Right lung (tissue), 5 donors: ENCODE data around the gene PRR33. TPM values are rescaled to one million over a fixed set of nuclear protein-coding genes. Genes with fewer than 3 reads are reported as not detected.

Experiments
- DNase-seq, 2 donors: peaks; one replicate each; pipeline ENCODE4 v3.0.0-alpha.2; 2013
- polyA plus RNA-seq, 5 donors: library from polyadenylated mRNA; unstranded; fragments of 120-200 nt; gene quantifications; one replicate each; pipeline versions ENCODE4 v1.2.1 to v1.2.3, GENCODE V29; 2013; ENCODE audit warnings: inconsistent platforms in 1 of 5, low replicate concordance in 1 of 5; ENCODE audit not compliant: insufficient read length in 5 of 5, insufficient read depth in 1 of 5

The PRR33 gene
- polyA plus RNA-seq, 5 donors: 0.05 to 0.47 (median 0.16) TPM

DNA sequence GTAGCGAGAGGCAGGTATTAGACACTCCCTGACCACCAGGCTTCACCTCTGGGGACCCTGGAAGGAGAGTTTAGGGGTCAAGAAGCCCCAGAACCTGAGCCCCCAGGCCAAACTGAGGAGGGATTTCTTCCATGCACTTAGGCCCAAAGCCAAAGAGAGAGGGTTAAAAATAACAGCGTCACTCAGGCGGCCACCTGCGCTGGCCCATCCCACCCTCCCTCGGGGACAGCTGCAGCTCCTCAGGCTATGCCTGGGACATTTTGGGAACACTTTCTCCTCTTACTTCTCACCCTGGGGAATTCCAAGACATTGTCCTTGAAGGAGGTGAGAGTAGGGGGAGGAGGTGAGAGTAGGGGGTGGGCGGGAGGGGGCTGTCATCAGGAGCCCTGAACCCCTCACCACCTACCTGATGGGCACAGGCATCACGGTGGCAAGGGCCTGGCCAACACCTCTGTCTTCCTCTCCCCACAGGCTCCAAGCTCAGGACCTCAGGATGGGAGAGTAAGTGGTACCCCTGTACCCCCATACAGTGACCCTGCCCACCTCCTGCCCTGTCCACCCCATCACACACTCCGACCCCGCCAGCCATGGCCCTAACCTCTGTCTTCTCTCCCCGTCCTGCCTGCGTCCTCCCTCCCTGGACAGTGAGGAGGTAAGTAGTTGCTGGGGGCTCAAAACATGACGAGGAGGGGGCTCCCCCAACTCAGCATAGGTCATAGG lies 52.3 kb downstream of the PRR33 start:
- DNase-seq: no peak

DNA sequence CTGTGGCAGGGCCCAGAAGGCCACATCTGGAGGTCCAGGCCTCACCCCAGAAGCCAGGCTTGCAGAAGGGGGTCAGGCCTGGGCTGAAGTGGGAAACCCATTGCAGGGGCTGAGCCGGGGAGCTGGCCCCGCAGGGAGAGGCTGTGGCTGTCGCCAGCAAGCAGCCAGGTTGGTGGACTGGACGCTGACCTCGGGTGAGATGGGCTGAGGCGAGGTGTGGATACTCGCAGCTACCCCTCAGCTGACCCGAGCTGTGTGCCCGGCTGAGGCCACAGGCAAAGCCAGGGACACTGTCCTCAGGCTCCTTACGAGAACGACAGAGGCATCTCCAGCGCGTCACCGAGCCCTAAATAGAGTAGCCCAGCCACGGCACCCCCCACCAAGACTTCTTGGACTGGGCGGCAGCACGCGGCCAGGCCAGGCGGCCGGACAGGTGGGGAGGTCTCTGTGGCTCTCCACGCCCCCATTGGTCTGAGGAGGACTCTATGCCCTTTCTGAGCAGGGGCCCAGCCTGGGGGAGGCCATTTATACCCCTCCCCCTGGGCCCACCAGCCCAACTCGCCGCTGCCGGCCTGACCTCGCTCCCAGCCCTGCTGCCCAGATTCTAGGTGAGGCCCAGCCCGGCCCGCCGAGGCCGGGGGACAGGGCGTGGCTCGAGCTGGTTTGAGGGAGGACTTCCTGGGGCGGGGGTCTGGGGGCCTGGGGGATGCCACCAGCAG lies 53.1 kb downstream of the PRR33 start, which contains the start of gene TNNI2:
Gene TNNI2 (plus strand): TSS at position 556 of the 719 bp plus-strand sequence. CDS start 716 bp downstream, outside the sequence.
- DNase-seq: no peak

Other genes starting within 250 kb of the PRR33 start
- gene KRTAP5-6, start 194.7 kb downstream of the PRR33 start, polyA plus RNA-seq: not detected
- gene IFITM10, start 141.3 kb downstream of the PRR33 start, polyA plus RNA-seq: under 1 TPM; 0.08 to 0.24 (median 0.10) TPM
- gene CTSD, start 128.0 kb downstream of the PRR33 start, polyA plus RNA-seq: 100 to 1,000 TPM in 4 of 5 donors, 10 to 100 TPM in 1; 97.8 to 192 (median 126) TPM
- gene SYT8, start 56.9 kb downstream of the PRR33 start, polyA plus RNA-seq: 1 to 10 TPM in 1 of 5 donors, under 1 TPM in 4; 0.15 to 1.2 (median 0.57) TPM
- 100 to 1,000 TPM in 1 of 5 donors, 1 to 10 TPM in 2, under 1 TPM in 2; 0.46 to 153 (median 1.5) TPM for gene TNNI2, start 52.9 kb downstream of the PRR33 start, polyA plus RNA-seq
- 1 to 10 TPM; 5.4 to 9.9 (median 7.6) TPM for gene LSP1, start 38.8 kb downstream of the PRR33 start, polyA plus RNA-seq
- gene TNNT3, start 27.8 kb upstream of the PRR33 start, polyA plus RNA-seq: 100 to 1,000 TPM in 1 of 5 donors, 10 to 100 TPM in 1, 1 to 10 TPM in 3; 2.5 to 291 (median 4.9) TPM
- 10 to 100 TPM; 33.3 to 60.5 (median 54.7) TPM for gene MRPL23, start 55.4 kb upstream of the PRR33 start, polyA plus RNA-seq
- 1,000 to 10,000 TPM in 2 of 5 donors, 100 to 1,000 TPM in 3; 610 to 1,942 (median 947) TPM for gene H19, start 105.9 kb upstream of the PRR33 start, polyA plus RNA-seq
- 100 to 1,000 TPM in 3 of 5 donors, 10 to 100 TPM in 2; 70.5 to 249 (median 102) TPM for gene IGF2, start 247.5 kb upstream of the PRR33 start, polyA plus RNA-seq